Suprapubic skin (tissue), 4 donors: ENCODE results near the gene ATRN. TPM values are rescaled to one million over a fixed set of nuclear protein-coding genes. Genes with fewer than 3 reads are reported as not detected.

Experiments used
- DNase-seq, 2 donors: peaks; one replicate each; pipeline ENCODE4 v3.0.0-alpha.2; 2019; ENCODE audit warnings: low spot score in 2 of 2
- H3K27ac ChIP-seq: fragments of 200-600 bp; sonication (generic); one replicate; pipeline ENCODE4 v1.5.1; 2019
- H3K27me3 ChIP-seq: fragments of 200-600 bp; sonication (generic); one replicate; pipeline ENCODE4 v1.5.1; 2019
- H3K36me3 ChIP-seq: fragments of 200-600 bp; sonication (generic); one replicate; pipeline ENCODE4 v1.5.1; 2019
- H3K4me1 ChIP-seq: fragments of 200-600 bp; sonication (generic); one replicate; pipeline ENCODE4 v1.5.1; 2019
- H3K4me3 ChIP-seq: fragments of 200-600 bp; sonication (generic); one replicate; pipeline ENCODE4 v1.5.1; 2019; ENCODE audit warnings: mild to moderate bottlenecking
- H3K9me3 ChIP-seq: fragments of 200-600 bp; sonication (generic); one replicate; pipeline ENCODE4 v1.5.1; 2019
- EP300 ChIP-seq: sonication (generic); formaldehyde crosslinking; IDR thresholded peaks from one replicate; pipeline ENCODE4 v1.6.1; 2017; ENCODE audit warnings: antibody characterized with exemption
- POLR2A ChIP-seq, 2 donors: fragments of 450-650 bp; IDR thresholded peaks; one replicate each; pipeline ENCODE4 v1.6.1; 2017; ENCODE audit warnings: antibody characterized with exemption in 2 of 2, mild to moderate bottlenecking in 2 of 2, moderate library complexity in 2 of 2
- POLR2AphosphoS5 ChIP-seq, 3 donors: sonication (generic); formaldehyde crosslinking; IDR thresholded peaks; one replicate each; pipeline ENCODE4 v1.6.1; 2017; ENCODE audit warnings: antibody characterized with exemption in 3 of 3
- WGBS: methylation state at CpG from one replicate; pipeline ENCODE4 v1.1.5; 2018; 5-methylcytosine and 5-hydroxymethylcytosine counted together
- total RNA-seq, 4 donors: library from RNA; depleted of rRNA; stranded (reverse); fragments of >200 nt; gene quantifications; one replicate each; pipeline ENCODE4 v1.1.0, GENCODE V29; 2016
- TF ChIP-seq, protein P1 (sequence below), 2 donors: fragments of 200-600 bp in 1 of 2; fragments of 450-650 bp in 1 of 2; sonication (generic) in 1 of 2; IDR thresholded peaks; one replicate each; pipeline ENCODE4 v1.5.1; 2016 to 2019; ENCODE audit warnings: antibody characterized with exemption in 2 of 2, mild to moderate bottlenecking in 1 of 2, moderate library complexity in 1 of 2

The ATRN gene
- total RNA-seq, 4 donors from 2014 or later = 23.3 to 39.1 (median 28.3) TPM

DNA sequence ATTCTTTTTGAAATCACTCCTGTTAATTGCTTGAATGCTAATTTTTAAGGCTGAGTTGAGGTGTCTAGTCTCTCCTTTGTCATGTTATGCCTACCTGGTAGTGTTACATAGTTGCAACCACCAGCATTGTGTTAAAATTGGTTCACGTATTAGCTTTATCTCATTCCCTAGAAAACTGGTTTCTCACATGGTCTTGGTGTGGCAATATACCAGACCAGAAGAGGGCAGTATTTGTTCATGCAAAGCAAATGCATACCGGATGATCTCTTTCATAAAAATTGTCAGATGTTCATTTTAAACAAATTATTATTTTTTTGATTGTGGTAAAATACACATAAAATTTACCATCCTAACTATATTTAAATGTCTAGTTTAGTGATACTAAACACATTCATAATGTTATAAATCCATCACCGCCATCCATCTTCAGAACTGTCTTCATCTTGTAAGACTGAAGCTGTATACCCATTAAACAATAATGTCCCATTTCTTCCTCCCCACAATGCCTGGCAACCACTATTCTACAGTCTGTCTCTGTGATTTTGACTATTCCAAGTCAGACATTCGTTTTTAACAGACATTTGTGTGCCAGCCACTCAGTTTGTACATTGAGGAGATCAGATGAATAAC, 92.8 kb downstream of the ATRN start:
- DNase-seq = no peak
- Histone ChIP-seq H3K9me3 (no peaks in the 10 kb centered on the region), H3K4me1 (no peaks in the 10 kb centered on the region), H3K27ac (no peak overlapping the region), H3K36me3 (peaks cover 39% of the 10 kb centered on the region), H3K27me3 (no peaks in the 10 kb centered on the region), H3K4me3 (no peak overlapping the region)
- 61% methylated on average over 4 of the region's 4 CpGs for WGBS
- TF ChIP-seq, protein P1, sequence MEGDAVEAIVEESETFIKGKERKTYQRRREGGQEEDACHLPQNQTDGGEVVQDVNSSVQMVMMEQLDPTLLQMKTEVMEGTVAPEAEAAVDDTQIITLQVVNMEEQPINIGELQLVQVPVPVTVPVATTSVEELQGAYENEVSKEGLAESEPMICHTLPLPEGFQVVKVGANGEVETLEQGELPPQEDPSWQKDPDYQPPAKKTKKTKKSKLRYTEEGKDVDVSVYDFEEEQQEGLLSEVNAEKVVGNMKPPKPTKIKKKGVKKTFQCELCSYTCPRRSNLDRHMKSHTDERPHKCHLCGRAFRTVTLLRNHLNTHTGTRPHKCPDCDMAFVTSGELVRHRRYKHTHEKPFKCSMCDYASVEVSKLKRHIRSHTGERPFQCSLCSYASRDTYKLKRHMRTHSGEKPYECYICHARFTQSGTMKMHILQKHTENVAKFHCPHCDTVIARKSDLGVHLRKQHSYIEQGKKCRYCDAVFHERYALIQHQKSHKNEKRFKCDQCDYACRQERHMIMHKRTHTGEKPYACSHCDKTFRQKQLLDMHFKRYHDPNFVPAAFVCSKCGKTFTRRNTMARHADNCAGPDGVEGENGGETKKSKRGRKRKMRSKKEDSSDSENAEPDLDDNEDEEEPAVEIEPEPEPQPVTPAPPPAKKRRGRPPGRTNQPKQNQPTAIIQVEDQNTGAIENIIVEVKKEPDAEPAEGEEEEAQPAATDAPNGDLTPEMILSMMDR (IDR thresholded peaks at IDR 0.05) = peak in 1 of 2 donors; percentile 57
- TF ChIP-seq POLR2A (IDR thresholded peaks at IDR 0.05) = no peak

DNA sequence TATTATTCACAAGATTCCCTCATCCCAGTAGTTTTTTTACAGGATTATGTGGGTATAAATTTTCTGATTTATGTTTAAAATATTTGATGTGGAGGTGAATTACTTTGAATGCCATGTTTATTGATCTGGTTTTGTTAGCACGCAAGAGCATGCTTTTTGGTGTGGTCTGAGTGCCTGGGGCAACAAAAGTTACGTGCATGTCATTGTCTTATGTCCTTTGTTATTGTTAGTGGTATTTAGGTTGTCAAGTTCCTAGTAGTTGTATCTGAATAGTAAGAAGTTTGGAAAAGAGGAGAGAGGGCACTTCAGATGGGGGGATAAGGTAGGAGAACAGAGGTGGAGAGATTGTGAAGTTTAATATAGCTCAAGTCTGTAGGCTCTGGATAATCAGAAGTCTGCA, 95.0 kb downstream of the ATRN start:
- Histone ChIP-seq H3K4me3 (no peak overlapping the region), H3K27me3 (no peaks in the 10 kb centered on the region), H3K27ac (no peak overlapping the region), H3K36me3 (peaks cover 38% of the 10 kb centered on the region), H3K9me3 (no peaks in the 10 kb centered on the region), H3K4me1 (no peaks in the 10 kb centered on the region)
- TF ChIP-seq POLR2AphosphoS5 (IDR thresholded peaks at IDR 0.05) = no peak
- 83% methylated on average over 2 of the region's 2 CpGs for WGBS
- no peak for DNase-seq

DNA sequence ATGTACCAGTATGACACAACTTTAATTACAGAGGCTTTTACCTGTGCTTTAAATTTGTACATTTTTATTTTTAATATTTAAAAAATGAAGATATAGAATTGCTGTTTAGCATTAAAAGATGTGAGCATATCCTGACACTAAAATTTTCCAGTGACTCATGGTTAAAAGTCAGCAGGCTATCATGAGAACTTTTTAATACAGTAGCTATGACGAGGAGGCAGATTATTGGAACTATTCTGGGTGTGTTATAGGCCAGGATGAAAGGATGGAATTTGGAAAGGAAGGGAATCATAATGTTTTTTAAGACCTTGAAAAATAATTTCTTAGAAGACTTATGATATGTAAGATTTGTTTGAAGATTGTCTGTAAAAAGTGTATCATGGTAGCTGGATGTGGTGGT, 101.3 kb downstream of the ATRN start:
- Histone ChIP-seq H3K9me3 (no peaks in the 10 kb centered on the region), H3K27ac (no peak overlapping the region), H3K4me3 (no peak overlapping the region), H3K4me1 (no peaks in the 10 kb centered on the region), H3K27me3 (no peaks in the 10 kb centered on the region), H3K36me3 (peaks cover 34% of the 10 kb centered on the region)
- TF ChIP-seq EP300 (no peak), POLR2A (IDR thresholded peaks at IDR 0.05) (no peak), POLR2AphosphoS5 (IDR thresholded peaks at IDR 0.05) (no peak)
- TF ChIP-seq, protein P1 (IDR thresholded peaks at IDR 0.05) = no peak
- no peak for DNase-seq
- WGBS = 73% methylated on average over 1 of the region's 1 CpG

DNA sequence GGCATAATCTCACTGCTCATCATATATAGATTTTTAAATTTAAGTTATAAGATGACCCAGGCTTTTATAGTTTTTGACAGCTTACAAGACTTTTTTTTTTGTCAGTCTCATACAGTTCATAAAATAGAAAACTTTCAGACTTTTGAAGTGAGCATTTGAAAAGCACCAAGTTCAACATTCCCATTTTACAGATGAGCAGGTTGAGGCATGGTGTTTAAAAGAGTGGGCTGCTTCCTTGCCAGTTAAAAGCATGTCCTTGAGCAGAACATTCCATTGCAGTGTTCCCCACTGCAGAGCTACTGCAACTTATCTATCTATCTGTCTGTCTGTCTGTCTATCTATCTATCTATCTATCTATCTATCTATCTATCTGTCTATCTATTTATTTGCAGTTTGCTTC, 105.5 kb downstream of the ATRN start:
- Histone ChIP-seq H3K27ac (no peak overlapping the region), H3K36me3 (peaks cover 46% of the 10 kb centered on the region), H3K9me3 (no peaks in the 10 kb centered on the region), H3K27me3 (no peaks in the 10 kb centered on the region), H3K4me3 (no peak overlapping the region), H3K4me1 (no peaks in the 10 kb centered on the region)
- TF ChIP-seq, protein P1 (IDR thresholded peaks at IDR 0.05) = no peak
- no peak for DNase-seq

DNA sequence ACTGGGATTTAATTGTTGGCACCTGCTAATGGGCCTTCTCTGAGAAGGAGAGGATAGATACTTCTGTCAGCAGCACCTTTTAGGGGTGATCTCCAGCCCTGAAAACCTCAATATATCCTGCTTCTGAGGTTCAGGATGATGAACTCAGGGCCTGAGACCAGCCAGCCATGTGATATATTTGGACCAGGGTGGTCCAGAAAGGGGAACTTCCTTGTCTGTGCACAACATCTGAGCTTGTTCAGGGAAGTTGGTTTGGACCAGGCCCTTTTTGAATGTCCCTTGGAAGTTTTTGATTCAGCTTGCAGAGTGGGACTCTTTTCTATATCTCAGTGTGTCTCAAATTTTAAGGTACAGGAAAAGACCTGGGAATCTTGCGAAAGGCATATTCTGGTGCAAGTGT, 106.5 kb downstream of the ATRN start:
- Histone ChIP-seq H3K27me3 (no peaks in the 10 kb centered on the region), H3K27ac (no peak overlapping the region), H3K4me1 (no peaks in the 10 kb centered on the region), H3K9me3 (no peaks in the 10 kb centered on the region), H3K4me3 (no peak overlapping the region), H3K36me3 (peaks cover 52% of the 10 kb centered on the region)
- no peak for DNase-seq
- WGBS = 100% methylated on average over 1 of the region's 1 CpG
- TF ChIP-seq POLR2AphosphoS5 (IDR thresholded peaks at IDR 0.05) (no peak), EP300 (no peak), POLR2A (IDR thresholded peaks at IDR 0.05) (no peak)
- TF ChIP-seq, protein P1 (IDR thresholded peaks at IDR 0.05) = no peak

DNA sequence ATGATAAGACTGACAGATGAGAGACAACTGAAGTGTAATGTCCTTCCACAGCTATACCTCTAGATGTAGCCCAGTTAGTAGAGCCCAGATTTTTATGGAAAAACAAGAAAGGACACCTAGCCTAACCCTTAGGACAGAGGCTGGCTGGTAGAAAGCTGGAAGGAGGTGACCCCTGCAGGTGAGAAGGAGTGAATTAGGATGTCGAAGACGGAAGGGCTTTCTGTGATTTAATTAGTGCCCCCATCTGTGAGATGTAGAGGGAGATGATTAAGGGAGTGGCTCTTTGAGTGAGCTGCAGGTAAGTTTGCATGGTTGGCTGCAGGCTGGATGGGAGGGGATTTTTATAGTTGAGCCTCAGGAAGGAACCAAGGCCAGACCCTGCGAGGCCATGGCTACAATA, 109.6 kb downstream of the ATRN start:
- 95% methylated on average over 3 of the region's 3 CpGs for WGBS
- Histone ChIP-seq H3K27me3 (no peaks in the 10 kb centered on the region), H3K4me1 (no peaks in the 10 kb centered on the region), H3K4me3 (no peak overlapping the region), H3K9me3 (no peaks in the 10 kb centered on the region), H3K27ac (no peak overlapping the region), H3K36me3 (peaks cover 72% of the 10 kb centered on the region)
- TF ChIP-seq, protein P1 (IDR thresholded peaks at IDR 0.05) = no peak
- TF ChIP-seq POLR2AphosphoS5 (IDR thresholded peaks at IDR 0.05) (no peak), POLR2A (IDR thresholded peaks at IDR 0.05) (no peak), EP300 (no peak)
- no peak for DNase-seq
